Colonic mucosa (tissue), 4 donors: ENCODE data around the gene GRIK2. TPM values are rescaled to one million over a fixed set of nuclear protein-coding genes. Genes with fewer than 3 reads are reported as not detected.

Experiments used
- DNase-seq: peaks from one replicate; pipeline ENCODE4 v3.0.0-alpha.2; 2020
- H3K27ac ChIP-seq: fragments of 200-600 bp; one replicate; pipeline ENCODE4 v1.8.0; 2021
- H3K27me3 ChIP-seq: fragments of 200-600 bp; one replicate; pipeline ENCODE4 v1.8.0; 2021
- H3K36me3 ChIP-seq: fragments of 200-600 bp; one replicate; pipeline ENCODE4 v1.8.0; 2021
- H3K4me1 ChIP-seq: fragments of 200-600 bp; one replicate; pipeline ENCODE4 v1.8.0; 2021; ENCODE audit warnings: mild to moderate bottlenecking
- H3K4me3 ChIP-seq: fragments of 200-600 bp; one replicate; pipeline ENCODE4 v1.8.0; 2021
- H3K9ac ChIP-seq, 2 donors: one replicate each; pipeline ENCODE4 v1.7.0; 2013; ENCODE audit warnings: control low read depth in 2 of 2, low read depth in 2 of 2, low read length in 2 of 2
- H3K9me3 ChIP-seq: fragments of 200-600 bp; one replicate; pipeline ENCODE4 v1.8.0; 2021
- intact Hi-C: fragments of 100-400 bp; cut with DNase I; formaldehyde crosslinking; loops from one replicate; pipeline ENCODE4 v1.14.1; 2022
- total RNA-seq, 2 donors: library from RNA; stranded (reverse); fragmentation: NEBNext Ultra II Directional in 1 of 2; extraction: Animal tissue kit (Norgen Biotek cat#: 25700) in 1 of 2; gene quantifications; one replicate each; pipeline ENCODE4 v1.2.1, GENCODE V29; 2021
- TF ChIP-seq, protein P1 (sequence below): fragments of 200-600 bp; IDR thresholded peaks from one replicate; pipeline ENCODE4 v1.8.0; 2022; ENCODE audit warnings: antibody characterized with exemption, mild to moderate bottlenecking
- donor health status: healthy.
- donor health status: DM: no; HTN: no; CAD: no.
- donor health status: DM: no; HTN: no; CAD: no.

GRIK2 gene
- total RNA-seq, 2 donors from 2014 or later, result 0.50 to 0.72 TPM

DNA sequence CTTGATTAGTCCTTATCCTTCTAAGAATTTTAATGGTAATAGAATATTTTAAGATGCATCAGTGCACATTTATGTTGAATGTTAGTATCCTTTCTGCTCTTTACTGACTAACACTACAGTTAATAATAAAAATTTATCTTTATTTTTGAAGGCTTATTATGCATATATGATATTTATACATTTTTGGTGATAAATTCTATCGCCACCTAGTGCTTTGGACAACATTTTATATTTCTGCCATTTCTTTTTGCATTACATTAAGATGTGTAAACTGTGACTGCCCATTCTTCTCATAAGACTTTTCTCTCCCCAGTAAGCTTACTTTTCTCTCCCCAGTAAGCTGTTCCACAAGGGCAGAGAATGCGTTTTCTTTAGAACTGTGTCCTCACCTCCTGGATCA lies 252.3 kb downstream of the GRIK2 start:
- Histone ChIP-seq H3K4me1 (no peaks in the 10 kb centered on the region), H3K36me3 (no peaks in the 10 kb centered on the region), H3K4me3 (no peak overlapping the region), H3K9me3 (no peaks in the 10 kb centered on the region), H3K27ac (no peak overlapping the region), H3K27me3 (no peaks in the 10 kb centered on the region), H3K9ac (no peak overlapping the region)
- DNase-seq, result no peak
- intact Hi-C loops, result no loop called here
- TF ChIP-seq, protein P1, sequence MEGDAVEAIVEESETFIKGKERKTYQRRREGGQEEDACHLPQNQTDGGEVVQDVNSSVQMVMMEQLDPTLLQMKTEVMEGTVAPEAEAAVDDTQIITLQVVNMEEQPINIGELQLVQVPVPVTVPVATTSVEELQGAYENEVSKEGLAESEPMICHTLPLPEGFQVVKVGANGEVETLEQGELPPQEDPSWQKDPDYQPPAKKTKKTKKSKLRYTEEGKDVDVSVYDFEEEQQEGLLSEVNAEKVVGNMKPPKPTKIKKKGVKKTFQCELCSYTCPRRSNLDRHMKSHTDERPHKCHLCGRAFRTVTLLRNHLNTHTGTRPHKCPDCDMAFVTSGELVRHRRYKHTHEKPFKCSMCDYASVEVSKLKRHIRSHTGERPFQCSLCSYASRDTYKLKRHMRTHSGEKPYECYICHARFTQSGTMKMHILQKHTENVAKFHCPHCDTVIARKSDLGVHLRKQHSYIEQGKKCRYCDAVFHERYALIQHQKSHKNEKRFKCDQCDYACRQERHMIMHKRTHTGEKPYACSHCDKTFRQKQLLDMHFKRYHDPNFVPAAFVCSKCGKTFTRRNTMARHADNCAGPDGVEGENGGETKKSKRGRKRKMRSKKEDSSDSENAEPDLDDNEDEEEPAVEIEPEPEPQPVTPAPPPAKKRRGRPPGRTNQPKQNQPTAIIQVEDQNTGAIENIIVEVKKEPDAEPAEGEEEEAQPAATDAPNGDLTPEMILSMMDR, result no peak

DNA sequence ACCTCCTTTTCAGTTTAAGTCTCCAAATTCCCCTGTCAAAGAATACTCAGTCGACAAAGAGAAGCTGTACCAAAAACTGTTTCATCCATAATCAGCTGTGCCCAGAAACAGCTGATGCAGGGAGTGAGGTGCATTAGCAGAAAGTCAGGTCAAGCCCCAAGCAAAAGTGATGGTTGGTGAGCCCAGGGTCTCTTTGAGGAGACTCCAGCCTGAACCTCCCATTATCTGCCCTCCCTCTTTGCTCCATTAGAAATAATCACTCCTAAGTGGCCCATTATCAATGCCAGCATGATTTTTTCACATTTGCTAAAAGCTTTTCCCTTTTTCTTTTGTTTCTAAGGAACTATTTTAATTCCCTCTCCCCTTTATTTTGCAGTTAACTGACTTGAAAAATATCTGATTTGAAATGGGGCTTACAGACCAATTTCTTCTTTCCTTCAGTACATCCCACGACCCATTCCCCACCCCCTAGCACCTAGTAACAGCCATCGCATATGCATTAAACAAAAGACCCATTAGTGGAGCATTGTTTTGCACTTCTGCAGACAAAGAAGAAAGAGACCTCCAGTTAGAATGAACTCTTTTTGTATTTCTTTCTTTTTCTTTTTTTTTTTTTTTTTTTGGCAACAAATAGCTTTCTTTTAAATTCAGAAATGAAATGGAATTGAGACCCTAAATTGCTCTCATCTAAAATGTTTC lies 257.0 kb downstream of the GRIK2 start:
- H3K4me1 ChIP-seq, result no peaks in the 10 kb centered on the region
- H3K9me3 ChIP-seq, result no peaks in the 10 kb centered on the region
- no peak overlapping the region for H3K27ac ChIP-seq
- no peak for DNase-seq
- no peak overlapping the region for H3K4me3 ChIP-seq
- no peaks in the 10 kb centered on the region for H3K36me3 ChIP-seq
- TF ChIP-seq, protein P1, result no peak
- intact Hi-C loops, result no loop called here
- H3K9ac ChIP-seq, result no peak overlapping the region
- H3K27me3 ChIP-seq, result no peaks in the 10 kb centered on the region

DNA sequence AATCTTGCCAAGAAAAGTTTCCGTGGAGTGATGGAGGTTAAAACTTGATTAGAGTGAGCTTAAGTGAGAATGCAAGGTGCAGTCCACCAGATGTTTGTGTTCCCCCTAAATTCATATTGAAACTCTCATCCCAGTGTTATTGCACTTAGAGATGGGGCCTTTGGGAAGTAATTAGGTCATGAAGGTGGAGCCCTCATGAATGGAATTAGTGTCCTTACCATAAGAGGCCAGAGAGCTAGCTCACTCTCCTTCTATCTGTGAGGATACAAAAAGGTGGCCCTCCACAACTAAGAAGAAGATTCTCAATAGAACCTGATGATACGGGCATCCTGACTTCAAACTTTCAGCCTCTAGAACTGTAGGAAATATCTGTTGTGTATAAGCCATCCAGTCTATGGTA lies 258.6 kb downstream of the GRIK2 start:
- no peak overlapping the region for H3K9ac ChIP-seq
- intact Hi-C loops, result no loop called here
- no peaks in the 10 kb centered on the region for H3K36me3 ChIP-seq
- H3K4me3 ChIP-seq, result no peak overlapping the region
- no peaks in the 10 kb centered on the region for H3K4me1 ChIP-seq
- no peaks in the 10 kb centered on the region for H3K27me3 ChIP-seq
- H3K9me3 ChIP-seq, result no peaks in the 10 kb centered on the region
- TF ChIP-seq, protein P1, result no peak
- DNase-seq, result no peak
- no peak overlapping the region for H3K27ac ChIP-seq

DNA sequence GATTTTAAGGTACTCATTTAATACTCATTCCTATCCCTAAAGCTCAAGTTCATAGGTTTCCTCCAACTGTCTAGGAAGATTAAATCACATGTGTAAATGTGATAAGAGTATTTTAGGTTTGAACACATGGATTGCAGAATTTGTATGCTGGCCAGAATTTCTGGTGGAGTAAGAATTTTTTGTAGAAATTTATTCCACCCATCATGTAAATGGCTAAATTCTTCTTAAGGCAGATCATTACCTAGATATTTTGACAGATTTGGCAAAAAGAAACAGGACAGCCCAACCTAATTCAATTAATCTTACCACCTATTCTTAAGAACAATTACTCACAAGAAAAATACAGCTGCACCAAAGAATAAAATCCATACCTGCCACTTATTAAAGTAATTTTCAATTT lies 261.6 kb downstream of the GRIK2 start:
- Histone ChIP-seq H3K36me3 (no peaks in the 10 kb centered on the region), H3K9me3 (no peaks in the 10 kb centered on the region), H3K27me3 (no peaks in the 10 kb centered on the region), H3K9ac (no peak overlapping the region), H3K4me1 (no peaks in the 10 kb centered on the region), H3K4me3 (no peak overlapping the region), H3K27ac (no peak overlapping the region)
- intact Hi-C loops, result no loop called here
- DNase-seq, result no peak
- TF ChIP-seq, protein P1, result no peak

DNA sequence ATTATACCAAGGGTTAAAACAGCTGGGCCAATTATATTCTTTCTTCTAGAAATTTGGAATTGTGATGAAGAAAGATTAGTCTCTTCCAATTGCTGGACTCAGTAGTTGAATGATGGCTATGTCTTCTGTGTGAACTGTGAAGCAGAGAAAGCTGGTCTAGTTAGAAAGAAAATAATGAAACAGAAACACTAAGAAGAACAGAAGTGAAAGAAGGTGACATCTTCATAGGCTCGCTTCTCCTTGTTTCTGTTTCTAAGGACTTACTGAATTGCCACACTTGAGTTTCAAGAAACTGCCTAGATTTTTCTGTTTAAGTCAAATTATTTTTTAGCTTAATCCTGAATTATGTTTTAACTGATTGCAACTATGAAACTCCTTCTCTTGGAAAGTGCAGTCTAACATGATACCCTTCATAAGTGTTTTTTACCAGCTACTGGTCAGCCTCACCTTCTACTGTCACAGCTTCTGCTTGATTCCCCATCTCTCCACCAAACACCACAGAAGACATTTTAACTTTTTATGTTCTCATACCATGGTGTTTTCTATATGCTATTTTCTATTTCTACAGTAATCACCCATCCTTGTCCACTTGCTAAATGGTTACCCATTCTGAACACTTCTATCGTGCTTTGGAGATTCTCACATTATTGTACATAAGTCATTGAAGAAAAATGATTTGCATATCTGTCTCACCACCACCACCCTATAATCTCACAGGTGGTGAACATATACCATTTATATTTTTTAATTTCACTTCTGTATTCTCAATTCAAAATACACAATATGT lies 268.8 kb downstream of the GRIK2 start:
- Histone ChIP-seq H3K36me3 (no peaks in the 10 kb centered on the region), H3K4me1 (no peaks in the 10 kb centered on the region), H3K9ac (no peak overlapping the region), H3K27ac (no peak overlapping the region), H3K9me3 (no peaks in the 10 kb centered on the region), H3K4me3 (no peak overlapping the region), H3K27me3 (no peaks in the 10 kb centered on the region)
- TF ChIP-seq, protein P1, result no peak
- intact Hi-C loops, result no loop called here
- no peak for DNase-seq
